NCI-H524 treated with DMSO at 0.1 percent for 48 hours (cell line): Measurements from ENCODE around the gene PWWP2A.

ENCODE experiments used
- DNase-seq: peaks from one replicate; lab custom pipeline; 2025; lab: John Stamatoyannopoulos, UW

Gene PWWP2A

DNA sequence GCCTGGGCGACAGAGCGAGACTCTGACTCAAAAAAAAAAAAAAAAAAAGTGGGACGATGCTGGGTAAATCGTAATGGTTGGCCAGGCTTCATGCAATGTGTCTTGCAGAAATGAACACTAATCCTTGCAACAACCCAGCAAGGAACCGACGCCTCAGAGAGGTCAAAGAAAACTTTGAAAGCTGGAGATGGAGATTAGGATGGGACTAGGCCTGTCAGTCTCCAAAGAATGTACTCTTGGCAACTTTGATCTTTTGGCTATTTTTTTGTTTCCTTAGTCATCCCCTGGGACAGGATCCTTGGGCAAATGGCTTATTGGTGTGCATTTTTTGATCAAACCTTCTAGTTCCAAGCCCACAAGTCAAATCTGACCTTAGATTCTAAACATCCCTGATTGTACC lies 10.6 kb upstream of the PWWP2A start:
- no peak for DNase-seq

DNA sequence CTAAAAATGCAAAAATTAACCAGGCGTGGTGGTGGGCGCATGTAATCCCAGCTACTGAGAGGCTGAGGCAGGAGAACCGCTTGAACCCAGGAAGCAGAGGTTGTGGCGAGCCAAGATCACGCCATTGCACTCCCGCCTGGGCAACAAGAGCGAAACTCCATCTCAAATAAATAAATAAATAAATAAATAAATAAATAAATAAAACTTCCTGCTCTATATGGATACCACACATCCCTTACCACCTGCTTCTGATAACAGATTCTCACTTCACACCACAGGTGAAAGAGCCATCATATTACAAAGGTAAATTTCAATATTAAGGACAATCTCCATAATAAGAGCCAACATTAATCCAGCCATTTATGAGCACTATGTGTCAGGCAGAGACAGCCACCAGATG lies 9.4 kb upstream of the PWWP2A start:
- DNase-seq = no peak

DNA sequence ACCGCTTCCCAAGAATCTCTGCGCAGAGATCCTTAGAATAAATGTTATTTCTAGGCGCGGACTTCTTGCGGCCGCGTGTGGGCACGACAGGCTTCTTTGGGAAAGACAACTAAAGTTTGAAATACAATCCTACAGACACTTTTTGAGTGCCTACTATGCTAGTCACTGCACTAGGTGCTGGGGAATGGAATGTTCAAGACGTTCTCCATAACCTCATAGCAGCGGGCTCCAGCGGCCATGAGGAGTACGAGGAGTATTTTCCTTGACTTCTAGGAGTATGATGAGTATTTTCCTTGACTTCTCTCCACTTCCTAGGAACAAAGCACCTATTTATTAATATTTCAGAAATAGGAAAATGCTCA lies 636 bp upstream of the PWWP2A start:
- no peak for DNase-seq

DNA sequence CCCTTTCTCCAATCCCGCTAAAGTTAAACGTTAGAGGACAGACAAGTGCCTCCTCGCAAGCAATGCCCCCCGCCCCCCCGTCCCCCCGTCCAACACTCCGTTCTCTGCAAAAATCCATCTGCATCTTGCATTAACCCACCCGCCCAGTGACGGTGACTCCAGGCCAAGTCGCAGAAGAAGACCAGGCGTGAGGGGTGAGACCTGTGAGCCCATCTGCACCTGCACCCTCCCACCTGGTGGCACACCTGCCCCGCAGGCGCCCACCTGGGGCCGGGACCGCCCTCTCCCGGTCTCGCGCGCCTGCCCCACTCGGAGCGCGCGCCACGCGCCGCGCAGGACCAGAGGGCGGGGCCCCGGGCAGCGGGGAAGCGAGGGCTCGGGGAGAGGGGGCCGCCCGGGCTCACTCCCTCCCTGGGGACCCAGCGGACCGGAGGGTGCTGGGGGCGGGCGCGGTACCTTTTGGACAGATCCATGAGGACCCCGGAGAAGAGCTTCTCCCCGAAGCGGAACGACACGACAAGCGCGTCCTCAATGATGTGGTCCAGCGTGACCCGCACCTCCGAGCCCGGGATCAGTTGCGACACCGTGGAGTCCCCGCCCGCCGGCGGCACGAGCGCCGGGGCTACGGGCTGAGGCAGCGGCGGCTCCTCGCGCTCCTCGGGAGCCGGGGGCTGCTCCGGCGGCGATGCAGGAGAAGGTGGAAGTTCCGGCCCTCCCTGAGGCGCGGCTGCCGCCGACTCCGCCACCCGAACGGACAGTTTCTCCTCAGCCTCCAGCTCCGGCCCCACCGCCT lies 705 bp downstream of the PWWP2A start:
- DNase-seq = no peak

DNA sequence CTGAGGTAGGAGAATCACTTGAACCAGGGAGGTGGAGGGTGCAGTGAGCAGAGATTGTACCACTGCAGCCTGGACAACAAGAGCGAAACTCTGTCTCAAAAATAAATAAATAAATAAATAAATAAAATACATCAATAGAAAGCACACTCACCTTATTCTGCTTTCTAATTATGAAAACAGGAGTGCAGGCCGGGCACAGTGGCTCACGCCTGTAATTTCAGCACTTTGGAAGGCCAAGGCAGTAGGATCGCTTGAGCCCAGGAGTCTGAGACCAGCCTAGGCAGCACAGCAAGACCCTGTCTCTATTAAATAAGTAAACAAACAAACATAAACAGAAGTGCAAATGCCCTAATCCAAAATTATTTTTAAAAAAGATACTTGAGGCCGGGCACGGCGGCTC lies 2.3 kb downstream of the PWWP2A start:
- no peak for DNase-seq

DNA sequence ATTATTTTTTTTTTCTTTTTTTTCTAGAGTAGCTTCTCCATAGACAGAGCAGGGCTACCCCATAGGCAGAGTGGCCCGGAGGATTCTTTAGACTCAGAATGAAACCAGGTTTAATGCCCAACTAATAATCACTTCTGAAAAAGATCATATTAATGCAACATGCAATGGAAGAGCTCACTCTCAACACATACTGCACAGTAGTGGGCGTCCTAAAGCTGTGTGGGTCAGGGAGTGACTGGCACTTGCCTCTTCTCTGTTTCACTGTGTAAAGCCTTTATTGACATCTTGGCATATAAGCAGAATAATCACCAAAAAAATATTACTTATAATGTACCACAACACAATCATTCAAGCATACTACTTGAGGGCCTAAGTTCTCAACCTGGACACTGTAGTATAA lies 11.1 kb downstream of the PWWP2A start:
- DNase-seq = no peak

DNA sequence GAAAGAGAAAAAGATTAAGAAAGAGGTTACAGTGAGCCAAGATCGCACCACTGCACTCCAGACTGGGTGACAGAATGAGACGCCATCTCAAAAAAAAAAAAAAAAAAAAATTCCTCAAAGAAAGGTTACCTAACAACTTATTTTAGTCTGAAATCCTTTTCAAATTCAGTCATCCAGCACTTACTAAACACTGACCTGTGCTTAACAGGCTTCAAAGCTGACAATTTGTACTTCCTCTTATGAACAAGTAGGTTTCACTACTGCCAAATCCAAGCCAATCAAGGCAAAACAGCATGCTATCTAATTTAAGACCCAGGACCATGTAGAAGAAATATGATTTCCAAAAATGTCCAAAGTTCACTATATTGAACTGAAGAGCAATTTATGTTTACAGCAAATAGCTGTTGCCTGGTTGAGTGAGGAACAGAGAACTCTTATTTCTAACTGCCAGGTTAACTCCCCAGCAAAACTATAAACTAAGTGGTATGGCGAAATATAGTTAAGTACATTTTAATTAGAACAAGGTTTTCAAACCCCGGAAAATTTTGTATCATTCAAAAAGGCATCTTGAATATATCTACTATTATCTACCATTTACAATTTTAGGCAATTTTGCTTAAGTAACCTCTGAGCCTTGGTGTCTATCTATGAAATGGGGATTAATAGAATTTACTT lies 13.4 kb downstream of the PWWP2A start:
- DNase-seq = no peak

DNA sequence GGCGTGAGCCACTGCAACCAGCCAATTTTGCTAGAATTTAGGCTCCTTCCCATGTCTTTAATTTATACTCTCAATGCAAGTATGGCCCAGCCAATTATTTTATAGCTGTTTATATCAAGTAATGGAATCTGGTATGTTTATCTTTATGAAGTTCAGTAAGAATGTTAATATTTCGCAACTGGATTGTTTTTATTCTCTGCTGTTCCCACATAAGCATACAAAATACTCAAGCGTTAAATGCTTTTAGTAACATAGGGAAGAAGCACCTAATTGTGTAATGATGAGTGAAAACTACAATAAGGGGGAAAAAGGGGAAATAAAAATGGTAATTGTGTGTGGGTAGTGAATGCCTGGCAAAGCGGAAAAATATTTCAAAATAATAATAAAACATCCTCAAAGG lies 21.3 kb downstream of the PWWP2A start:
- no peak for DNase-seq

DNA sequence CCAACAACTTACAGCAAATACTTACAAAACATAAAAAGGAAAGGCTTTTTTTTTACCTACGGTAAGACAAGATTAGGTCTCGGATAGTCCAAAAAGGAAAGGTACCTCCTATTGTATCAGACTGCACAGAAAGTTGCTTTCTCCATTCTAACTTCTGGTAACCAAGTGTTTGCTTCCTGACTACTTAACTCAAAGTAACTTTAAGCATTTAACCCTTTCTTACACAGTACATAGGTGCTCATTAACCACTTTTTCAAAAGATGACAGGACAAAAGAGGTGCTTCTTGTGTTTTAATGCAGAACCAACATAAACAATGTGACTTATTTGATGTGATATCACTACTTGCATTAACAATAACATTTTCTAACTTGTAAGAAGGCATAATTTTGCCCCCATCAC lies 23.1 kb downstream of the PWWP2A start:
- no peak for DNase-seq

DNA sequence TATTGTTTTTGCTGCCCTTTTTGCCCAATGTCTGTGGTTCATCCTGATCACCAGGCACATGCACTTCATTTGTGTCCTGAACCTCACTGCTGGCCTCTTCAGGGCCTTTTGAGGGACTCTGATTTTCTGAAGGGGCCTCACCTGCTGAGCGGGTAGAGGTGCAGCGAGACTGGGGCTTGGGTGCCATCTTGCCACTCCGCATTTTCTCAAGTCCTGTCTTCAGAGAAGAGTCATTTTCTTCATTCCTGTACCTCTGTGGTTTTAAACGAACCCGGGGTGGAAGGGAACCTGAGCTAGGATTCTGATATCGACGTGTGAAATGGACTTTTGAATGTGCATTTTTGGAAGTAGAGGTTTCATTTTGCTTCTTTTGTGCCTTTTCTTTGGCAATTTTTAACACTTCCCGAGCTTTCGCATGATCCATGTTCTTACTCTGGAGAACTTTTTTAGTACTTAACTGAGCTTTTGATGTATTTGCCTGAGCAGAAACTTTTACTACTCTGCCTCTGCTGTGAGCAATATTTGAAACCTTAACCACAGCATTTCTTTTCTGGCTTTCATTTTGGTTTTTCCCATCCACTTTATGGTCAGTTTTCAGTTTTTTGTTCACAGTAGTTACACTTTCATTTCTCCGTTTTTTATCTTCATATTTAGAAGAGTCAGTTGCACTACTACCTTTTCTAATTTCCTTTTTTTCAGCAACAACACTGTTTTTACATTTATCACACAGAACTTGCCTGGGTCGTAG lies 26.1 kb downstream of the PWWP2A start:
- no peak for DNase-seq

DNA sequence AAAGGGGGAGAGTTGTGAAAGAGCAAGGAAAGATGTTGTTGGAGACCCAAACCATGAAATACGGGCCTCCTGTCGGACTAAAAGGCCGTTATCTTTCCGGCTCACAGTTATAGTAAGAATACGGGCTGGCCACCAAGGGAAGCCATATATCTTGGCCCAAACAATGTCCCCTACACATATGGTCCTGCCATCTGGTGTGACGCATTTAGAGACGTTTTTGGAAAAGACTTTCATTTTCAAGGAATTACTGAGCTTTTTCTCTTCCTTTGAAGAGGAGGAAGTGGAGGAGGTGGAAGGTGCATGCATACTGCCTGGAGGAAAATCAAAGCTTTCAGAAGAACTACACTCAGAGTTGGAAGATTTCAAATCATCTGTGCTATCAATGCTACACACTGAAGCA lies 26.7 kb downstream of the PWWP2A start:
- no peak for DNase-seq

DNA sequence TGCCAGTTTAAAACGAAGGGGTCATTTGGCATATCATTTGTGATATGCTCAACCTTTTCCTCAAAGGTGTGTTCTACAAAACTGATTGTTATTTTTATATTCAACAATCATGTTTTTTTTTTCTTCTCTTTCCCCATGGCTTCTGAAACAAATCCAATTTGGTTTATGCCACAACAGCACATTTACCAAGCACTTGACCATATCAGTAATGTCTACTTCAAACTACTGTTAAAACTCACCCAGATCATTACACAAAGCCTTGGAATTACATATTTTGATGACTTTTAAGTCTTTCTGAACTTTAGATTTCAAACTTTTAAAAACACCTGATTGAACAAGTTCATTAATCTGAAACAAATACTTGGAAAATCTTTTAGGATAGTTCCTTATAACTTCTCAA lies 29.2 kb downstream of the PWWP2A start:
- DNase-seq = no peak

DNA sequence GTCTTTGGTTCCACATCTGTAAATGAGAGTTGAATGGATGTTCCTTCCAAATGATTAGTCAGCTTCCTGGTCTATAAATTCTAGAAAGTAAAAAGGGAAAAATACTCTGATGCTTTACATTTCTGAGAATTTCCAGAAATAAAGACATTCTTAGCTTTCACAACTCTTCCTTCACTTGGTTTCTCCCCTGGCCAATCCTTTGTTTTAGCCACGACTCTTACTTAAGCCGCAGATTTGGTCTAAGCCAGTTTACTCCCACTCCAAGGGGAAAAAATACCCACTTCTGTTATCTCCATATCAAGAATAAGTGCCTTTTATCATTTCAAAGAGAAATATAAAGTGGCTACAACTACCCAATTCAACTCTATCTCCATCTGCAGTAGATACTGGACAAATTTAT lies 29.7 kb downstream of the PWWP2A start:
- no peak for DNase-seq

DNA sequence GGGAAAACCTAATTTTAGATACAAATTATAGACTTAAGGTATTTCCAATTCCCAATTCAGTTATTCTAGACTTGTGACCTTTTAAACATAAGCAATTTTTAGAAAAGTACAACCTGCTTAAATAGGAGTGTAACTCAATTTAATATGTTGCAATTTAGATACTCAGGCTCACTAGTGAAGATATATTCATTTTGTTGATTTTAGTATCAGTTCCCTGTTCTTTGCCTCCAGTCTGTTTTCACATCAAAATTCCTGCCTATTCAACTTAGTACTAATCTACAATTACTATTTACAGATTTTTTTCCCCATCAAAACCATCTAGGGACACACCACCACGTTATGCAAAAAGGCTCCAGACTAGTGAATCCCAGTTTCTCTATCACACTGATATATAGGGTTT lies 30.4 kb downstream of the PWWP2A start:
- no peak for DNase-seq

DNA sequence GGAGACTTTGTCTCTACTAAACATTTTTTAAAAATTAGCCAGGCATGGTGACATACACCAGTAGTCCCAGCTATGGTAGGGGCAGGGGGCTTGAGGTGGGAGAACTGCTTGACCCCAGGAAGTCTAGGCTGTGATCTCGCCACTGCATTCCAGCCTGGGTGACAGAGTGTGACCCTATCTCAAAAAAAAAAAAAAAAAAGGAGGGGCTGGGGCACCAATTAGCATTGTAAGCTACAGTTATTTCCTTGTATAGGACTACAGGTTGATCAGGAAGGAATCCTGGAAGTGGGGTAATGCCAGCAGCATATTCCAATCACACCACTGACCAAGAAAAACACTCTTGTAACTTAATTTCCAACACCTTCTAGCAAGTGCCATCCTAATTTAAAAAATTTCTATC lies 32.1 kb downstream of the PWWP2A start:
- DNase-seq = no peak

DNA sequence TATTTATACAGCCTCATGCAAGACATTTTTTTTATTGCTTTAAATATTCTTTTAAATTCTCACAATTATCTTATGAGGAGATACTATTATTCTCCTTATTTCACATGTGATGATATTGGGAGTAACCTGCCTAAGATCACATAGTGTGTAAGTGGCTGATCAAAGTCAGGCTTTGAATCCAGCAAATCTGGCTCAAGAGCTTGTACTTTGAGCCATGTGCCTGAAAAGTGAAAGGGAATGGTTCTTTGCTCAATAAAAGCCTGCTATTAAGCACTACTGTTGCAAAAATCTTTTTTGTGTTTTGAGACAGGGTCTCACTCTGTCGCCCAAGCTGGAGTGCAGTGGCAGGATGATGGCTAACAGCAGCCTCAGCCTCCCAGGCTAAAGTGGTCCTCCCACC lies 35.1 kb downstream of the PWWP2A start:
- DNase-seq = no peak

DNA sequence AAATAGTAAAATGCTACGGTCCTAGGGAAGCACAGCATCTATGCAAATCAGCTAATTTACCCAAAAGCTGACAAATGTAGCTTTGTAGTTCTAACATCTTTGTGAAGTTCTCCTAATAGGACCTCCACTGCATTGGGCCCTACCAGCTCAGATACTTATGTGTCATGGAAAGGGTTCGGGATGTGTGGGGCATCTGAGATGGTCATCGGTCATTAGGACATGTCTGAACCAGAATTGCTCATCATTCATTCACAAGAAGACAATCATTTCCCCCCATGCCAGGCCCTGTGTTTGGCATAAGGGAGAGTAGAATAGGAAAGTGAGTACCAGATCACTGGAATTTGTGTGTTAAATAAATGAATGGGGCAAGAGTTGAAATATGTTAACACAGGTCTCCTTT lies 35.7 kb downstream of the PWWP2A start:
- DNase-seq = no peak

DNA sequence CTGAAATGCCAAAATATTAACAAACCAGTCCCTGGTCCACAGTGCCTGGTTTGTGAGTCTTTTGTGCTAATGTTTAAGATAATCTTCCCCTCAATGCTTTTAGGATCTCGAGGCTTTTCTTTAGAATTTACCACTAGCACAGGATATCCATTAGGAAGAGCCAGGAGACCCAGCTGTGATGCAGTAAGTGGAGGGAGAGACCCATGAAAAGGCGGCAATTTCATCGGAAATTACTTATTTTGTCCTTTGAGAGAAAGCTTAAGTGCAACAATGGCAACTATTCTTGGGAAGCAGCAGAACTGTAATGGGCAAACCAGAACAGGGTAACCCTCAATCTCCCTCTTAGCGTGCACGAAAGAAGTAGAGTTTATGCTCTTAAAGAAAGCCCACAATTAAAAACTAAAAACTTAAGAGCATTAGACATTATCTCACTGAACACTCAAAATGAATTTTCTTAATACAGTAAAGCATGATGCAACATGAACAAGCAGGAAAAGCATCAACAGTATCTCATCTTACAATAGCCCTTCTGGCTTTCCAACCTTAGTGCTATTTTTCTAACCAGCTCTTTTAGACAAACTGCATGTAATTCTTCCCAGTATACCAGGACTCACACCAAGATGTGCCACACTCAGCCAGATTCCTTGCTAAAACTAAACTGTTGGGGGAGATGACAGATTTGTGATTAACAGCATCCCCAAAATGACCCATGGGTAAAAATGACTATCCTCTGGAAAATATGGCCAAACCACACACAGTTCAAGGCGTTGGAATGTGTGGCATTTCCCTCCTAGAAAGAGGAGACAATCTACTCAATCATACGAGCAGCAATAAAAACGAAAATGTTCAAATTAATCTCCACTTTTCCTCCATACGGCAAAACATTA lies 36.4 kb downstream of the PWWP2A start:
- no peak for DNase-seq

DNA sequence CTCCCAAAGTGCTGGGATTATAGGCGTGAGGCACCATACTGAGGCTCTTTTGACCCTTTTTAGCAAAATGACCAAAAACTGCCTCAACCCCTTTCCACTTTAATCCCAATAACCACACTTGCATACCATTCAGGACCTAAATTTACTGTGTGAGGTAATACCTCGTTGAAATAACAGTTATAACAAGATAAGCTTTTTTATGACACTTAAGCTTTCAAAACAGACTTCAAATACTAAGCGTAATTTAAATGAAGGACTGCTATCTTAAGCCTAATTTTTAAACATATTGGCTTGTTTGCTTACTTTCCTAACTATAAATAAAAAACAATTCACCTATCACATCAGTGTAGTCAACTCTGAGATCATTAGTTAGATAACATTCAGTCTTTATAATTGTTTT lies 37.8 kb downstream of the PWWP2A start:
- DNase-seq = no peak

DNA sequence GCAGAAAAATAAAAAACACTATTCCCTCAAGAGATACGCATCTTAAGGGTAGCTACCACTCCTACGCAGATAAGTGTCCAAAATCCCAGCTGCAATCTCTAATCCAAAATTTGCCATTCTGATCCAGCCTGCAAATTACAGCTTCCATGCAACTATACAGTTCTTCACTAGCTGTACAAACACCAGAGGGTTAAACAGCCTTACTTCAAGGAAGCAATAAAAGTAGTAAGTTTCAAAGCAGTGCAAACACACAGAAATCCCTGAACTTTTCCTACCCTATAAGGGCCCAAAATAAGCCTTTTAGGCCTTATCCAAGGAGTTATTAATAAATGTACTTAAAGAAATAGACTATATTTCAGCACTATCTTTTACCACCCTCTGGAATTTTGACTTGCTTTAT lies 39.5 kb downstream of the PWWP2A start:
- DNase-seq = no peak

DNA sequence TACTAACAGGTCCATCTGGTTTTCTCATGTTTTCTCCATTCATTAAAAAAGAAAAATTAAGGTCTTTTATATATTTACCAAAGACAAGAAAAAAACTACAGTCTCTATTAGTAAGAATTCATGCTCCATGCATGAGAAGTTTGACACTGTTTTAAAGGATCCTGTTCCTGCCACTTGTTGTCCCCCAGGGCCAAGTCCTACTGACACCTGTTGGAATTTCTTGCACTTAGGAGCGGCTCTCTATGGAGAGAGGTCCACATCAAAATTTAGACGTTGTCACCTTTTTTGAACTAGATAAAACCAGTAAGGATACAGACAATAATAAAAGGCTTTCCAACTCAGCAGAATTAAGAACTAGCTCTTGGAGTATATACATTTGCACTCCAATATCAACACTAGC lies 42.3 kb downstream of the PWWP2A start:
- DNase-seq = no peak

DNA sequence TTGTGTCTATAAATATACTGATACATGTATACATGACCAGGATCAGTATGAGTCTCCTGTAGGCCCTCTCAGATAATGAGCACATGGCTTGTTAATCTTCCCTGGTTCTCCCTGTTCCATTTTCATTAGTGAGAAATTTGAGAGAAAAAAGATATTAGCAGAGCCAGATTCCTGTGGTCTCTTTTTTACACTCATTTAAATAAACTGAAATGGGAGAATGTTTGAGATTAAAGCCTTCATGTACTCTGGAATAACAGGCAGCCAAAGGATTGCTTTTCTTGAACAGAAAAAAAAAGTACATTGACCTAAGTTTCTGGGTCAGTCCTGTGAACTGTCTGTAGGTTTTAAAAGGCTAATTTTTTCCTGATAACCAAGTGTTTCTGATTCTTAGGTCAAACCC lies 44.2 kb downstream of the PWWP2A start:
- no peak for DNase-seq
